Measurements from ENCODE around the gene CPEB2.

Gene CPEB2

DNA sequence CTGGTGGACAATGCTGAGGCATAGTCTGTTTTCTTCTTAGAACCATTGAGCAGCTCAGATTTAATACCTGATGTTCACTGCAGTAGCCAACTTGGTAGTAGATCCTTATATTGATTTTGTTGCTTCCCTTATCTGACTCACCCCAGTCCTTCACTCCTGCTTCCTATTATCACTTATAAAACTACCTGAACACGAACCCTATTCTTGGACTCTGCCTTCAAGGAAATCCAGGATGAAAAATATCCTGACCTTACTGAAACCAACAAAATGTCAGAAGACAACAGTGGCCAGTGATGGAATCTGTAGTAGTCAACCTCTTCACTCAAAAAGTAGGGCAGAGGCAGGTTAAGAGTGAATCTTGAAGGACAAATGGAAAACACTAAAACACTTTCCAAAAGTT, 98.1 kb downstream of the CPEB2 start:
- DNase-seq: no peak
- in situ Hi-C loops (cut with MboI; ENCODE audit: low pct_unique_long_range_greater_than_20kb, low sequenced_read_pairs): no loop called here

DNA sequence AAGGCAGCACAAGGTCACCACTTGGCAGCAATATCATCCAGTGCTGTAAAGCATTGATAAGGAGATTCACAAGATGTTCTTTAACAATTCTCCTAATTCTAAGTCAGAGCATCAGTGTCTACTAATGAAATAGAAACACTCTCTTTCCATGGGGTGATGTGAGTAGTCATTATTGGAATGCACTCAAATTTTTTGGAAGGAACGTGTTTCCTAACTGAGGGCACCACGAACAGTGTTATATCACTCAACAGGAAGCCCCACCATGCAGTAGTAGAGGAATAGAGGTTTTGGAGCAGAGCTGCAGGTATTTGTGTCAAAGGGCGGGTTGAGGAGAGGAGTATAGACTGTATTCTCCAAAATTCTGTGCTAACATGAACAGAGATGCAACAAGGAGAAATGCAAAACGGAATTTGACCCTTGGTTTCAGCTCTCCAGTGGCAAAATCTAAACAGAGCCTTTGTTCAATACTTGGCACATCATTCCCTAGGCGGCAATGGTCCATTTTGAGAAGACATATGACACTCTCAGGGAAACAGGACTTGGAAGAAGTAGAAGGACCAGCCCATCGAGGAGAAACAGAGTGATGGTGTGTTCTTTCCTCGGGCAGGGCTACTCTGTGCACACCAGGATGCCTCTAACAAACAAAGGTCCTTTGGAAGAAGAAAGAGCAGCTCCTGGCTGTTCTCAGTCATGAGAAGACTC, 98.9 kb downstream of the CPEB2 start:
- no peak for DNase-seq
- in situ Hi-C loops (cut with MboI; ENCODE audit: low pct_unique_long_range_greater_than_20kb, low sequenced_read_pairs): no loop called here

DNA sequence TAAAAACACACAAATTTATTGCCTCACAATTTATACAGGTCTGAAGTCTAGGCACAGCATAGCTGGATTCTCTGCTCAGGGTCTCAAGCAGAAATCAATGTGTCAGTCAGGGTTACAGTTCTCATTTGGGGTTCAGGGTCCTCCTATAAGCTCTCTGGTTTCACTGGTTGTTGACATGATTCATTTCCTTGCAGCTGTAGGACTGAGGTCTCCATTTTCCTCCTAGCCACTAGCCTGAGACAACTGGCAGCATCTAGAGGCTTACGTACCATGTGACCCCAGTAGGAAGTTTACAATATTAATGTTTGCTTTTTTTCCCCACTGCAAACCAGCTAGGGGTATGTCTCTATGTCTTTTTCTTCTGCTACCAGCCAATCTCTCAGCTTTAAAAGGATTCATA, 102.5 kb downstream of the CPEB2 start:
- in situ Hi-C loops (cut with MboI; ENCODE audit: low pct_unique_long_range_greater_than_20kb, low sequenced_read_pairs): no loop called here
- no peak for DNase-seq

DNA sequence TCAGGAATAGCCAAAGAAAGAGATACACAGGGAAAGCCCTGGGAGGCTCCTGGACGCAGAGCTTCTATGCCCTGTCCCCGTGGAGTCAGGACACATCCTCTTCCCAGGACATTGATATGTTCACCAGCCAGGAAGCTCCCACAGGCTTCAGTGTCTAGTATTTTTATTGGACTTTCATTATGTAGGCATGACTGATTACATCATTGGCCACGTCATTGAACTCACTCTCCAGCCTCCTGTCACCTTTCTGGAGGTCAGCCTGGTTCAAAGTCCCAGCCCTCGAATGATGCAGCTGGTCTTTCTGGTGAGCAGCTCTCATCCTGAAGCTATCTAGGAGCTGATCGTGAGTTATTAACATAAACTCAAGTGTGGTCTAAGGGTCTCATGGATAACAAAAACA, 104.1 kb downstream of the CPEB2 start:
- in situ Hi-C loops (cut with MboI; ENCODE audit: low pct_unique_long_range_greater_than_20kb, low sequenced_read_pairs): no loop called here
- no peak for DNase-seq

DNA sequence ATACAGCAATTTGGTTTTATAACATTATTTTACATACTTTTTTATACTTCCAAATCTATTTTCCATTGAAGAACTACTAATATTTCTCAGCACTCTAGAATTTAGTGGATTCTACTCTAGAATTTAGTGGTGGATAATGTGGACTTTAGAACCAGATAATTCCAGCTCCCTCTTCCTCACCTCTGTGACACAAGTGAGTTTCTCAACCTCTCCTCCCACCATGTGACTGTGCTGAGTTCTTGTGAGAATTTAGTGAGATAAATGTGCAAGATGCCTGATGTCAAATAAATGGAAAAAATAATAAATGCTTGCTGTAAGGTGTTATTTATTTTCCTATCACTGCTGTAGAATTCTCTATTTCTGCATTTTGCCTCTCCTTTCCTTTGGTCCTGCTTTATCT, 107.3 kb downstream of the CPEB2 start:
- in situ Hi-C loops (cut with MboI; ENCODE audit: low pct_unique_long_range_greater_than_20kb, low sequenced_read_pairs): no loop called here
- DNase-seq: no peak

DNA sequence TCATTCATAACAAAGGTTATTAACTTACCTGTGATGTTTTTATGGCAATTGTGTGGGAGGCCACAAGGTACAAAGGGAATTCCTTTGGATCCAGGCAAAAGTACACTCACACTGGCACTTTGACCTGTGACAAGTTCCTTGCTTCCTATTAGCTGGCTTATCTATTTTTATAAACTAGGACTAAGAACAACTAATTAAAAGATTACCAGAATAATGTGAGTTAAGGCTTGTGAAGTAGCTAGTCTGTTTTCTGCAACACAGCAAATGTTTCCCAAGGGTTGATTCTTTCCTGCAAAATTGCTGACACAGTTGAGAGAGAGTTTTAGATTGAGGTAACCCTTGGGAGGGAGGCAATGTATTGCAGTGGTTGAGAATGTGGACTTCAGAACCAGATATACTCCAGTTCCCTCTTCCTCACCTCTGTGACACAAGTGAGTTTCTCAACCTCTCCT, 107.9 kb downstream of the CPEB2 start:
- in situ Hi-C loops (cut with MboI; ENCODE audit: low pct_unique_long_range_greater_than_20kb, low sequenced_read_pairs): no loop called here

DNA sequence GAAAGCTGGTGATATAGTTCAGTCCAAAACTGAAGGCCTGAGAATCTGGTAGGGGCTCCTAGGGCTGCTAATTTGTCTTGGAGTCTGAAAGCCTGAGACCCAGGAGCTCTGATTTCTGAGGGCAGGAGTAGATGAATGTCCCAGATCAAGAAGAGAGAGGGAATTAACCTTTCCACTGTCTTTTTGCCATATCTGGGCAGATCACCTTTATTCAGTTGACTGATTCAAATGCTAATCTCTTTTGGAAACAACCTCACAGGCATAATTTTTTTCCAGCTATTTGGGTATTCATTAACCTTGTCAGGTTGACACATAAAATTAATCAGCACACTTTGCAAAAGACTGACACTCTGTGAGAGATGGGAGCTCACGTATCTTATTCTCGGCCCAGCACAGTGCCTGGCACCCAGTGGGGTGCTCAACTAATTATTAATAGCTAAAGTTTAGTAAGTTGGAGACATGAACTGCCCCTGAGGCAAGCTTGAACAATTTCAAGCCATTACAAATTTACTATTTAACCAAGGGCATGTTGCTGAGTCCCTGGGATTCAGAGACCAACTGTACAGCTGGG, 114.3 kb downstream of the CPEB2 start:
- in situ Hi-C loops (cut with MboI; ENCODE audit: low pct_unique_long_range_greater_than_20kb, low sequenced_read_pairs): no loop called here
- DNase-seq: no peak

More for the DNA sequence above, 107.9 kb downstream of the CPEB2 start:
- no peak for DNase-seq

DNA sequence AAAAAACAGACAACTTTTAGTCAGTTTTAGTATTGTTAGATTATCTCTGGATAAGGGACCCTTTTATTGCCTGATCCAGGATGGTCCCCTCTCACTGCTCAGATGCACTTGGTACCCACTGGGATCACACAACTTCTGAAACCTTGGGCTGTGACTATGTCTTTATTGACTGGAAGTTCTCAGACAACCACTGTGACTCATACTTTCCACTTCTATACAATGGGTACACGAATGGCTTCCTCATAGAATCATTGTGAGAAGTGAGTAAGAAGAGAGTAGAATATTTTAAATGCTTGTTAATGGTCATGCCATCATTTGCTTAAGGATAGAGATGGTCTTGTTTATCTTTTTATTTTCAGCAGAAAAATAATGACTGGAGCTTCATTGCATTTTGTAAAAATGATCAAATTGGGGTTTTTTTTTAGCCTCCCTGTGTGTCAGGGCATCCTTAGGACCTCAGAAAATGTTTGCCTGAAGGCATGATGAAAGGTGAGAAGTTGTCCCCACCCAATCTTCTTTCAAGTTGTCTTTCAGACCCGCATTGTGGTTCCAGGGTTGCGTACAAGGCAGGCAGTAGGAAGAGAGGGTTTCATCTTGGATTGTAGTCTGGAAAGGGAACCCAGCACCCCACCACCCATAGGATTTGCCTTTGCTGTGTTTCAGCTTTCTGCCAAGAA, 115.1 kb downstream of the CPEB2 start:
- in situ Hi-C loops (cut with MboI; ENCODE audit: low pct_unique_long_range_greater_than_20kb, low sequenced_read_pairs): no loop called here
- no peak for DNase-seq

DNA sequence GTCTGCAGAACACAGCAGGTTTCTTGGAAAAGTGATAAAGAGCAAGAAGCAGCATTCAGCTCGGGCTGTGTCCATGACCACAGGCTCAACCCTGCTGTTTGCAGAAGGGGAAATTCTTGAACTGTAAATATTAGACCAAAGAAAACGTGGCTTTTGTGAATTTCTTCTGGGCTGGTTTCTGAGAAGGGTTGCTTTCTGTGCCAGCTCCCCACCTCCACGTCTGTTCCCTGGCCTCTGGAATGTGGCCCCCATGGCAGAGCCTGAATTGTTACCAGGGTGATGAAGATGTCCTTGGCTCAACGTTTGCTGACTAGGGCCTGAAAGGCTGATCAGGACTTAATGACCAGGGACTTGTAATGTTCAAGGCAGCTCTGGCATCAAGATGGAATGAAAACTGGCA, 116.0 kb downstream of the CPEB2 start:
- DNase-seq: no peak
- in situ Hi-C loops (cut with MboI; ENCODE audit: low pct_unique_long_range_greater_than_20kb, low sequenced_read_pairs): no loop called here
